ENCODE measurements around the gene SOX6. TPM values are rescaled to one million over a fixed set of nuclear protein-coding genes. Genes with fewer than 3 reads are reported as not detected.

The SOX6 gene
- 0.01 to 0.14 TPM (median 0.01 TPM) in 3 of 5 replicates, not detected in the others for total RNA-seq (2022; extraction: Qiagen RNA extraction)

DNA sequence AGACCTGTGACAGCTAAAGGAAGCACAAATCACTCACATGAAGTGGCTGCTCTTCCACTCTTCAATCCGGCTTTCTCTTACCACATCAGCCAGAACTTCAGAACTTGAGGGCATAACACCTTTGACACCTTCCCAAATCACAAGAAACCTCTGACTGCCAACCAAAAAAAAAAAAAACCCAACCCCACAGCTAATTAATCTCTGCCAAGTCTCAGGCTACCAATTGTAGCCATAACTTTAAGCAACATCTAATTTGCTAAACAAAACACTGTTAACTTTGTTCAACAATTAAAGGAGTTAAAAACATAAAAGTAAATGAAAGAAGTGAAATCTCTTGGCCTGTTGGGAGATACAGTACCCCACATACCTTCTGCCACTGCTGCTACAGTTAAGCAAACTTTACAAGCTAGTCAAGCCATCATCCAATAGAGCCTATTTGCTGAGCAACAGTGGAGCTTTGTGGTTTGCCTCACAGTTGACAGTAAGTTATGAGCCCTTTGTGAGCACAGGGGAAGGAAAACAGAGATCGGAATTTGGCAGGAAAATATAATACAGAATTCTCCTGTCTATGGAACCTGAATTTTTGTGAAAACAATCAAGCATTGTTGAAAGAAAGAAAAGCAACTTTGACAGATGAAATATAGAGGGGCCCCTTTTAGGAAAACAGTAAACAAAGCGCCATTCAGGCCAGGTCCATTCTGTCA, at the start of gene SOX6:
SOX6 (minus strand) TSS at position 490 of the 704 bp plus-strand sequence. CDS start 15,298 bp downstream, outside the sequence.

